Endothelial cell of umbilical vein (primary cell): ENCODE data around the gene PKNOX2. TPM values are rescaled to one million over a fixed set of nuclear protein-coding genes. Genes with fewer than 3 reads are reported as not detected.

Source experiments
- BruUV-seq: library from RNA; stranded (reverse); fragments of 400-500 nt; replicated peaks from 2 replicates; lab custom pipeline; 2021; lab: Mats Ljungman, UMichigan
- CTCF ChIA-PET: fragments of 300-600, 350-600 bp; sonication (Branson Sonifier 250); formaldehyde crosslinking; loops from one replicate; lab custom pipeline; 2021; ENCODE audit warnings: antibody characterized with exemption, inconsistent platforms; lab: Charles Lee
- POLR2A ChIA-PET: fragments of 300-600, 350-600 bp; sonication (Branson Sonifier 250); formaldehyde crosslinking; loops from one replicate; lab custom pipeline; 2021; ENCODE audit warnings: antibody characterized with exemption, inconsistent platforms; lab: Charles Lee
- DNase-seq: peaks from one replicate; pipeline ENCODE4 v3.0.0-alpha.2; 2011; ENCODE audit warnings: low read depth, low spot score
- FAIRE-seq: peaks from 2 replicates; lab custom pipeline; 2011; peaks lifted over from hg19 to GRCh38; lab: Jason Lieb, UNC
- H2AFZ ChIP-seq: 2 replicates; pipeline ENCODE4 v1.6.0; 2012; ENCODE audit warnings: low read depth, low read length, control low read depth, inconsistent platforms
- H3K27ac ChIP-seq: 2 replicates; pipeline ENCODE4 v1.5.1; 2011; ENCODE audit warnings: low read depth, mild to moderate bottlenecking, control low read depth, low read length, moderate library complexity; ENCODE audit not compliant: insufficient read depth
- H3K27me3 ChIP-seq, 2 experiments: 2 replicates each; pipeline versions ENCODE4 v1.6.0 to v1.6.1; 2011; ENCODE audit warnings: low read length in 2 of 2, mixed read lengths in 1 of 2; ENCODE audit not compliant: control insufficient read depth in 2 of 2, insufficient read depth in 2 of 2
- H3K36me3 ChIP-seq, 2 experiments: 2 replicates in 1 of 2; 3 replicates in 1 of 2; pipeline ENCODE4 v1.5.1; 2011; ENCODE audit warnings: low read length in 2 of 2, mild to moderate bottlenecking in 1 of 2, moderate library complexity in 1 of 2; ENCODE audit not compliant: control insufficient read depth in 2 of 2, insufficient read depth in 2 of 2; ENCODE audit errors: extremely low read depth in 1 of 2
- H3K4me1 ChIP-seq: 3 replicates; pipeline ENCODE4 v1.5.1; 2011; ENCODE audit warnings: mild to moderate bottlenecking, low read length; ENCODE audit not compliant: control insufficient read depth, insufficient read depth; ENCODE audit errors: extremely low read depth
- H3K4me2 ChIP-seq: 2 replicates; pipeline ENCODE4 v1.6.1; 2011; ENCODE audit warnings: low read length, control low read depth, mixed read lengths; ENCODE audit not compliant: insufficient read depth
- H3K4me3 ChIP-seq, 3 experiments: fragments of 200-600 bp in 1 of 3; sonication (generic), shearing (Covaris generic) in 1 of 3; replicated peaks in 1 of 3; 2 replicates each; pipeline ENCODE4 v1.5.1; 2011 to 2016; ENCODE audit warnings: control low read depth in 3 of 3, low read length in 3 of 3, mild to moderate bottlenecking in 2 of 3, inconsistent platforms in 1 of 3, low read depth in 1 of 3, moderate library complexity in 1 of 3; ENCODE audit not compliant: insufficient read depth in 1 of 3
- H3K79me2 ChIP-seq: 2 replicates; pipeline ENCODE4 v1.6.0; 2012; ENCODE audit warnings: low read length, inconsistent platforms; ENCODE audit not compliant: control insufficient read depth, insufficient read depth
- H3K9ac ChIP-seq: replicated peaks from 2 replicates; pipeline ENCODE3; 2011; ENCODE audit warnings: low read length, control low read depth; ENCODE audit not compliant: insufficient read depth; ENCODE audit errors: extremely low read depth
- H3K9me1 ChIP-seq: replicated peaks from 3 replicates; pipeline ENCODE4 v1.6.0; 2011; ENCODE audit warnings: mild to moderate bottlenecking, low read length; ENCODE audit not compliant: control insufficient read depth, insufficient read depth; ENCODE audit errors: extremely low read depth
- H3K9me3 ChIP-seq: replicated peaks from 2 replicates; pipeline ENCODE4 v1.5.1; 2012; ENCODE audit warnings: low read length, inconsistent platforms; ENCODE audit not compliant: control insufficient read depth, insufficient read depth
- H4K20me1 ChIP-seq: replicated peaks from 2 replicates; pipeline ENCODE3; 2011; ENCODE audit warnings: mild to moderate bottlenecking, low read length; ENCODE audit not compliant: control insufficient read depth, insufficient read depth; ENCODE audit errors: extremely low read depth
- EZH2 ChIP-seq: IDR thresholded peaks from 2 replicates; pipeline ENCODE4 v1.6.1; 2012; ENCODE audit warnings: borderline replicate concordance, low read depth, mild to moderate bottlenecking, moderate library complexity, low read length, inconsistent platforms; ENCODE audit not compliant: severe bottlenecking
- GATA2 ChIP-seq: IDR thresholded peaks from 2 replicates; pipeline ENCODE4 v1.7.0; 2011; ENCODE audit warnings: low read depth, mild to moderate bottlenecking, moderate library complexity, mixed read lengths, low read length; ENCODE audit not compliant: insufficient read length, insufficient read depth
- JUN ChIP-seq: IDR thresholded peaks from 2 replicates; pipeline ENCODE4 v1.6.1; 2011; ENCODE audit warnings: borderline replicate concordance, low read depth; ENCODE audit not compliant: insufficient read length, insufficient read depth
- MAX ChIP-seq: IDR thresholded peaks from 2 replicates; pipeline ENCODE4 v1.6.1; 2011; ENCODE audit not compliant: insufficient read depth, insufficient read length
- MYC ChIP-seq: IDR thresholded peaks from one replicate; pipeline ENCODE4 v1.6.1; 2011; ENCODE audit warnings: mild to moderate bottlenecking, low read depth, low read length
- POLR2AphosphoS5 ChIP-seq: IDR thresholded peaks from 2 replicates; pipeline ENCODE4 v1.6.1; 2012; ENCODE audit warnings: low read depth, mild to moderate bottlenecking, control low read depth, low read length, moderate library complexity; ENCODE audit not compliant: insufficient read depth
- dilution Hi-C: fragments of 300-500 bp; cut with MboI; formaldehyde crosslinking; loops from one replicate; pipeline ENCODE4 v1.15.0; 2019; ENCODE audit warnings: low sequenced_read_pairs; ENCODE audit not compliant: extremely low pct_ligation_motif_present
- intact Hi-C: fragments of 100-400 bp; cut with micrococcal nuclease; formaldehyde crosslinking; loops from one replicate; pipeline ENCODE4 v1.10.0; 2022
- polyA plus RNA-seq, 4 experiments: library from polyadenylated mRNA; depleted of rRNA in 3 of 4; stranded (reverse) in 3 of 4; unstranded in 1 of 4; fragments of >200 nt; gene quantifications; 2 replicates each; pipeline versions ENCODE4 v1.2.1 to v1.2.3, GENCODE V29; 2011 to 2012; ENCODE audit warnings: missing spikeins in 1 of 4
- total RNA-seq: library from RNA; stranded (reverse); gene quantifications from 2 replicates; pipeline ENCODE4 v1.2.3, GENCODE V29; 2021

The PKNOX2 gene
- total and polyA plus RNA-seq, 2 donors (not counting 3 experiments of a cell fraction or from before 2014, with no cell fraction given): 0.11 to 0.91 TPM

- Histone ChIP-seq H3K4me2 (no peak overlapping the region), H3K9me3 (no peaks in the 10 kb centered on the region), H3K36me3 (no peaks in the 10 kb centered on the region), H3K27ac (no peak overlapping the region), H4K20me1 (no peaks in the 10 kb centered on the region), H3K79me2 (no peaks in the 10 kb centered on the region), H3K27me3 (peaks cover 5 to 8% of the 10 kb centered on the region in 2 experiments), H3K4me1 (no peaks in the 10 kb centered on the region), H3K9me1 (no peaks in the 10 kb centered on the region), H3K4me3 (no peak overlapping the region), H2AFZ (no peak overlapping the region), H3K9ac (no peak overlapping the region)
- ChIA-PET POLR2A (no interaction called here), CTCF (interaction anchor here (0.8 to 3.1 kb wide), 5 partner anchors 26 to 312 kb away, joined by 3 to 12 read pairs (median 3); no protein-coding TSS in a partner anchor)
- peak; percentile 43 for FAIRE-seq
- peak; percentile 3 for DNase-seq
- BruUV-seq: no TSS peak
- dilution Hi-C loops: no loop called here
- TF ChIP-seq JUN: no peak
- no peak for TF ChIP-seq MAX
- no peak for TF ChIP-seq GATA2
- no peak for TF ChIP-seq MYC
- TF ChIP-seq EZH2: no peak
- TF ChIP-seq POLR2AphosphoS5: no peak
- intact Hi-C loops: no loop called here
Measured at GRCh38 chr11:125117429-125117828, 47.1 kb upstream of the PKNOX2 start.
